ENCODE data around the gene LHX8.
"Not testable (repeated sequence)": the region's sequence is repeated elsewhere in the genome, so short reads cannot be mapped to it uniquely, and the experiment has no call there.

Gene LHX8

DNA sequence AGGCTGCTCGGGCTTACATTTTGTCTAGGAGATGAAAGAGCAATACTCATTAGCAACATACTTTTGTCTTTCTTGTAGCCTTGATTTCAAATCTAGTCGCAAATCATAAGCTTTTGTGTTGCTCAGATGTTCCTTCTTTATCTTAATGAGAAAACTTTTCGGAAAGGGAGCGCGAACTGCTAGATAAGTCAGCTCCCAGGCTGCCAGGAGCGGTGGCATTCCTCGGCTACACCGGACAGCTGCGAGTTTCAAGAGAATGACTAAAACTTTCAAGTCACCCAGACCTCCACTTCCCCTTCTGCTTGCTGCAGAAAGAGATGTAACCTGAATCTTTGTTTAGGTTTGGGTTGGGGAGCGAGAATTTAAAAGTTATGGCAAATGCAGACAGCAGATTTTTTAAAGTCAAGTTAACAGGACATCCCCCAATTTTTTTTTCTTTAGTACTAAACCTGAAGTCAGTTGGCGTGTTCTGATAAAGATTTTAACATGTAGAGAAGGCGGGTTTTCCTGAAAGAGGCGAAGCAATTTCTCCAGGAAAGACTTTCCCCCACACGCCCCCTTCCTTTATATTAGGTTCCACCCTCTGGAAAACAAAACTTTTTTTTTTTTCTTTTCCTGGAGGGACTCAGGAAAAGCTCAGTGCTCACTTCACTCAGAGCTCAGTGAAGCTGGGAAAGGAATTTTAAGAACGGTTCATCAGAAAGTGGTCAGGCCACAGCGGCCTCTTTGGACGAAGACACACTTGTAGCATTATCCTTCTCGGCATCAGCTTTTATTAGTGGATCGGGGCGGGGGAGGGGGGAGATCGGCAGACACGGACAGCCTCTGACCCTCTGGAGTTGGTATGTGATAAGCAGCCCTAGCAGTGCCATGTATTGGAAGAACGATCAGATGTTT is at the start of gene LHX8:
Gene LHX8 (plus strand): TSS at position 639 of the 897 bp plus-strand sequence. CDS start 2,227 bp downstream, outside the sequence.
- no peak for DNase-seq

- DNase-seq, result no peak
Measured at GRCh38 chr1:75085931-75086330, 48.3 kb upstream of the LHX8 start.

DNA sequence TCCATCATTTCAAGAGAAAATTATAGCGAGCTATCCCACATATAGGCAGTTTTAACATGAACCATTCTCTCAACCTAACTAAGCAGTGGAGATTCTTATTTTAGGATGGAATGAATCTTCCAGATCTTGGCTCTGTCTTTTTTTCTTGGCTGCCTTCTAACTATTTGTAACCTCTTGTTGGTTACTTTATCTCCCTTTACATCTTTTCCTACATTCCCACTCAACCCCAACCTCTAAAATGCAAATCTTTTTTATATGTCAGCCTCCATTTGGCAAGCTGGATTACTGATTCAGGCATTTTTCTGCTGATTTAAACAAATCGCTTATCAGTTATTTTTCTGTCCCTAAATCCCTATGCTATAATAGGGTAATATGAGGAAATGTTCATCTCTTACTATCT is 46.9 kb upstream of the LHX8 start:
- no peak for DNase-seq

DNA sequence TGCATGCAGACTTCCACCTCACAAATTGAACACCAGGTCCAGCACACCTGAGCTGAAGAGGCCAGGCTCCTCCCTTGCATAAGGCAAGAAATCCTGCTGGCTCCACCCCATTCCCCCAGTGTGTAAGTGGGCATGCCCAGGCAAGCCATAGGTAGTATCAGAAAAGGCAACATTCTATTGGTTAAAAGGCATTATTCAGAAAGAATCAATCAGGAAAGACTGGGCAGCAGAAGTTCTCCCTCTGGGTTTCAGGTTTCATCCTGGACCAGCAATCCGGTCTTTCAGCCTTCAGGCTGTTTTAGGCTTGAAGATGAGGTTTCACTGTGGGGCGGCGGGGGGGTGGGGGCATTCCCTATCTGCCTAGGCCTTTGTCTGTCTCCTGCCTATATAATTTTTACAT is 42.0 kb upstream of the LHX8 start:
- no peak for DNase-seq

DNA sequence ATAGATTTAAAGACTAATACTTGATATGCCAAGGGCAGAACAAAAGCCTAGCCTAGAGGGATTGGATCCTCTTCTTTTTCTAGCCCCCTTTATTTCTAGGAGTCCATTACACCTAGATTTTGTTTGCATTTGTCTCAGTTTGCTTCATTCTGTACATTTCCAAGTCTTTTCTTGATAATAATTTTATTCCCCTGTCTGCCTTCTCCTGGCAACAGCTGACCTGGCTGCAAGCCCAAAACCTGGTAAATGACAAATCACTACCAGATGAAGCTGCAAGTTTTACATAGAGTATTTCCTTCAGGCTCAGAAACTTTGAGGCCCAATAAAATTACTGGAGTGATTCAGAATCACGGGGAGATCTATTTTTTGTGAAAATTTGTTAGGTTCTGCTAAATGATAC is 36.5 kb upstream of the LHX8 start:
- DNase-seq, result no peak

DNA sequence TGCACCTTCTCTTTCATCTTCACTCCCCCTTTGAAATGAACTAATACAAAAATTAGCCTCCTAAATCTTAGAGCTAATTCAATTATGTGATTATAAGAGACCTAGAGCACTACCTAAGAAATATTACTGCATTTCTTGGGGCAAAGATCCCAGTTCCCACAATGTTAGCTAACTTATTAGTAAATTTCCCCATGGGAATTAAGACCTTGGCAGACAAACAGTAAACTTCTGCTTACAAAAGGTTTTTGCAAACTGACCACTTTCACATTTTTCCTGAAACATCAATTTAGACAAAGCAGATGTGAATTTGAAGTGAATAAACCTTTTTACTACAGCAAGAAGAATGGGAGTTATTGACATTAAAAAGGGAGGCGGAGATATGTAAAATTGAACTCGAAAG is 34.6 kb upstream of the LHX8 start:
- no peak for DNase-seq

DNA sequence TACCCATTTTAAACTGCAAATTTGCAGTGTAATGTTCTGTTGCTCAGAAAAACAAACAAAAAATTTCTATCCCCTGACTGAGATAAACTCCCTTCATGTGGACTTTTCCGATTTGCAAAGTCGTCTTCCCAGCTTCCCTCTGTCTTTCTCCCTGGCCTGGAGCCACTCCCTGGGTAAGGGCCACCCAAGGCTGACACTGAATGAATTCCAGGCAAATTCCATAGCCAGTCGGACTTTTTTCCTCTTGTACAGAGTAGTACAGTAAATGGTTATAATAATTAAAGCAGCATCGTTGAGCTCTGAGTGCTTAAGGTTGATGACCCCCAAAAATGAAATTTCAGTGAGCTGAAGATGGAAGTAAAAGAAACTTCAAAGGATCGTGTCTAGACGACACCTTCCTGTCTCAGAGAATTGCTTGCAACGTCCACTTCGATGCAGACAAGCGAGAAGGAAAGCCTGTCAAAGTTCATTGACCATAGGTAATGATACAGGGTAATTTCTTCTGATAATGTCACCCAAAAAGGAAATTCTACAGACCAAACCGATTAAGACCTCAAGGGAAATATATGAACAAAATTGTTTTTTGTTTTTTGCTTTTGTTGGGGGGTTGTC is 33.6 kb upstream of the LHX8 start:
- no peak for DNase-seq

GRCh38 chr1:75112362-75112951 is 21.7 kb upstream of the LHX8 start:
- DNase-seq, result not testable (repeated sequence)

DNA sequence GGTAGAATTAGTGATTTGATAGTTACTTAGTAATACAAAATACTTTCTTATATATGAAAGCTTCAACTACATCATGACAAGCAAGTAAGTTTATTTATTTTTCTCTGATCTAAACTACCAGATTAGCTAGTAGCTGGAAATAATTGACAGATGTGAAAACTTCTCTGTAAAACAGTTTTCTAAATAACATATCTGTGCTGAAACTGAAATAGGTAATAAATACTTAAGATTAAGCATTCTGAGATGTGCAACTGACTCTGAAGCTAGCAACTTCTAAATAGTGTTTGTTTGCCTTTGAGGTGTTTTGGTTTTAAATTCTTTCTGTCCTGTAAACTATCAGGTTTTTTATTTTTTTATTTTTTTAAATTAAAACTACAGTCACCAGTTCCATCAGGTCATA is 18.5 kb upstream of the LHX8 start:
- DNase-seq, result no peak

DNA sequence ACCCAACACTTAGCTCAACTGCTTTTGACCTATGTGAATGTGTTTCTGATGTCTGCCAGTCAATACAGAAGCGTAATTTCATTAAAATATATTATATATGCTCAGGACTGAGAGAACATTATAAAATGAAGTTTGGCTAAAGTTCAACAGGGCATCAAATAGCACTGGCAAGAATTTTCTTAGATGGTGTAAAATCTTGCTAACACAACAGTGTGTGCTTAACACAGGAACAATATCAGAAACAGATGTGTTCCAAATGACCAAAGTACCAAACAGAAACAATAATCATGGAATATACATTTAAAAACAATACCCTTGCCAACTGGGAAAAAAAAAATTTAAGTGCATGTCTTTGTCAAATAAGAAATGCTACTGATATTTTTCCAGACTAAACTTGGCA is 10.4 kb upstream of the LHX8 start:
- DNase-seq, result no peak

DNA sequence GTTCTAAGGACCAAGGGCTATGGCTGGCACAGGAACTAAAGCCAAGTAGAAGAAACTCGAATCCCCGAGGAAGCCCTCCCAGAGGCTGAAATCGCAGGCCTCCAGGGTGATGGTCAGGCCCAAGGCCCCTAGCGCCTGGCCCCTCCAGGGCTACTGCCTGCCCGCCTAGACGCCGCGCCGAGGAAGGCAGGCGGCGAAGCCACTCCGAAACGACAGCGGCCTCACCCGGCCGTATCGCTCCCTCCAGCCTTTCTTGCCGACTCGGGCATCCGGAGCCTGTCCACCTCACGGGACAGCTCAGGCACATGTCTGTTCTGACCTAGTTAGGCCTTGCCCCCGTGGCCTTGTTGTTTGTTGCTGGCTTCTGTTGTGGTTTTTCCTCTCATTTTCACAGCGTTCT is 9.7 kb upstream of the LHX8 start:
- DNase-seq, result no peak

DNA sequence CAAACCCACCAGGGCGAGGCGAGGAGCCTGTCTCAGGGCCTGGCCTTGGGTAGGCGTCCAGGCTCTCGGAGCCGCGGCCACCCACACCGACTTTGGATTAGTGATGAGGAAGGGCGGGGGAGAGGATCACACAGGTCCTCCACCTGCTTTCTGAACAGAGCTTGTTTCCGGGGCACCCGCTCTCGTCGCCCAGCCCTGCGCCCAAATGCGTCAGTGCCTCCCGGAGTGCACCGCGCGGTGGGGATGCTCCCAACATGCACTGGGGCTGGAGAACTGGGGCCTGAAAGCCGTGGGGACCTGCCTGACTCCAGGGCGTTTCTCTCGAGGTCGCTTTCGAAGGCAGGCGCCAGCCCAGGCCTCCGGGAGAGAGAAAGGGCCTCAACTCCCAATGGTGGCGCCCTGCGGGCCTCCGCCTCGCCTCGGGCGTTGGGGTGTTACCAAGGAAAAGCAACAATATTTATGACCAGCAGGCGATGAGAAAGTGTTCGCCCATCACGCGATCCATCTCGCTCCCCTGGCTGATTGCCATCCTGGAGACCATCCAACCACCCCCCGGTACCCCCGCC is 8.9 kb upstream of the LHX8 start:
- no peak for DNase-seq

GRCh38 chr1:75126611-75127101 is 7.5 kb upstream of the LHX8 start:
- DNase-seq, result no peak

DNA sequence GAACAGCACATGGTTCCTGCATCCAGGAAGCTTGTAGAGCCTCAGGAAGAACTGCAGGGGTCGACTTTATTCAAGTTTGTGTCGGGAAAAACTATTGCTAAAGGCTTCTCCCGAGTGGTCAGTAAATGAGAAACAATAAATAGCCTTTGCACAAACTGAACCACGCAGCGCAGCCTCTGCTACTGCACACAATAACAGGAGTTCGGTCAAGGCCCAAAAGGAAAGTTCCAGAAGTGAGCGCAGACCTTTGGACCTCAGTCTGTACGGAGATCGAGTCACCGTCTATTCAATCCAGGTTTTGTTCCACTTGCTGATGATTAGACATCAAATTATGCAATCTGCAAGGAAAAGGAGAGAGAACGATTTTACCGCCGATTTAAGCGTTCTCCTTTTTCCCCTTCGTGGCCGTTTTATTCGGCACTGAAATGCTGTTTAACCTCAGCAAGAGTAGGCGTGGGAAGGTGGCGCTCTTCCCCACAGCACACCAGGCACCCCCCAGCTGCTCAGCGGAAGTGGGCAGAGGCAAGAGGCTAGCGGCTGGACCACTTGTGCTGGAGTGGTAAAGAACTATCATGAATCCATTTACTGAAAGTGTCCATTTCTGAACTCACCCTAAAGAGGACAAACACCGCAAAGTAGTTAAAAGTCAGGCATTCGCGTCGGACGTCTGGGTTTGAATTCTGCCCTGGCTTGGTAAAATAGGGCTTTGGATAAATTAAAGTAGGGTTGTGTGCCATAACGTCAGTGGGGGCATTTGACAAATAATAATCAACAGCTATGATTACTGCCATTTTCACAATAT is 6.1 kb upstream of the LHX8 start:
- DNase-seq, result no peak

DNA sequence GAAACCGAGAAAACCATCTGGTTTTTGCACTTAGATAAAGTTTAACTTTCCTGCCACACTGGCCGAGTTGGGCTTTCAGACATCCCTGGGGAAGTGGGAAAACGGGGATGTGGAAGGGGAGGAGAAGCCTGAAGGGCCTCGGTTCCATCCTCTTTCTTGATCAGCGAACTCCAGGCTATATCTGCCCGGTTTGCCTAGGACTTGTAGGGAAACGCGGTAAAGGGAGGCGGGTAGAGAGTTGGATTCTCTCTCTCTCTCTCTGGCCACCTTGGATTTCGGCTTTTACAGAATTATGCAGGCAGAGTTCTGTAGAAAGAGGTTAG is 4.6 kb upstream of the LHX8 start:
- no peak for DNase-seq

- no peak for DNase-seq
Measured at GRCh38 chr1:75129983-75130789, 4.0 kb upstream of the LHX8 start.

DNA sequence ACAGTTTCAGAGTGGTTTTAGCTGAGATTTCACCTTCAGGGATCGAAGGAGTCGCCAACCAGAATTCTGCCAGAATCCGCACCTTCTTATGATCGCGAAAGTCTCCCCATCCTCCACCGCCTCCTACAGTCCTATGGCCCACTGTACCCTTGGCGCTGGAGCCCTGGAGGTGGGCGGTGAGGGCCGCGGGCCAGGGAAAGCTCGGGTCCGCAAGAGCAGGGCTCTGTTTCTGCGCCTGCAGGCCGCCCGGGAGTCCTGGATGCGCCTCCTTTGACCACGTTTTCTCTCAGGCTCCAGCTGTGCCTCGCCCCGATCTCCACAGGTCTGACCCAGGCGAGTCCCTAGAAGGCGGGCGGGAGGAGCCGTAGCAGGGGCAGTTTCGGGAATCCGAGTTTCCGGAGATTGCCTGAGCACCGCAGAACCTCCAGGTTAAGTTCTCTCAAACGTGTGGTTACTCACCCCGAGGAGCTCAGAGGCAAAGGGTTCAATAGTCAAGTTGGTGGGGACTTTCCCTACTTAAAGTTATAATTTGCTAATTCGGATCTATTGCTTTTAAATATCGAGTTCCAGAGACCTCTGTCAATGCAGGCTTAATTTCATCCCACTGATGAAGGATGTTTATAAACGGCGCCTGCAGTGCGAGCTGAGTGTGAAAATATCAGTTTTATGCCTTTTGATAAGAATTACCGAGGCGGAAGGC is 3.2 kb upstream of the LHX8 start:
- DNase-seq, result no peak

DNA sequence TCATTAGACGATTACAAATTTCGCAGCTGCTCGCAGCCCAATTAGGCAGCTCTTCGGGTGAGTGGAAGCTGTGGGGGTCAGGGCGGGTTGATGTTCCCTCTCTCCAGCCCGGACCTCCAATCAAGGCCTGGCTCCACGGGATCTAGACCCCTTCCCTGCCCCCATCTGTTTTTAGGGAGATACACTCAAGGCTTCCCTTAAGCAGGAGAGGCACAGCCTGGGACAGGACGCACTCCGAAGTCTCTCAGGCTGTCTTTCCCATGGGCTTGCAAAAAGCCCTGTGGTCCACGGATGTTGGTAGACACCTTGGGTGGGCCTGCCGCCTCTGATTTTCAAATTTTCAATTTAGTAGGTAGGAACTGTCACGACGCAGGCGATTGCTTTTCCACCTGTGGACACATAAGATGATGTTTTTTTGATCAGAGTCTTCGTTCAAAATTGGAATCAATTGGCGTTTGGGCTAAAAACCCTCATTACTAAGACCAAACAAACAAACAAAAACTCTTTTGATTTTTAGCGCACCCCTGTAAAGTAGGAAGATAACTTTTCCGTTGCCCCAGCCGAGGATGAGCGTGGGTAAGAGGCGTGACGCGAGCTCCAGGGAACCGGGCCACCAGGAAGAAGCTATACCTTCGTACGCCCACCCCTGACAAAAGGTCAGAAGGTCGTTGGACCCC is 2.5 kb upstream of the LHX8 start:
- DNase-seq, result no peak

DNA sequence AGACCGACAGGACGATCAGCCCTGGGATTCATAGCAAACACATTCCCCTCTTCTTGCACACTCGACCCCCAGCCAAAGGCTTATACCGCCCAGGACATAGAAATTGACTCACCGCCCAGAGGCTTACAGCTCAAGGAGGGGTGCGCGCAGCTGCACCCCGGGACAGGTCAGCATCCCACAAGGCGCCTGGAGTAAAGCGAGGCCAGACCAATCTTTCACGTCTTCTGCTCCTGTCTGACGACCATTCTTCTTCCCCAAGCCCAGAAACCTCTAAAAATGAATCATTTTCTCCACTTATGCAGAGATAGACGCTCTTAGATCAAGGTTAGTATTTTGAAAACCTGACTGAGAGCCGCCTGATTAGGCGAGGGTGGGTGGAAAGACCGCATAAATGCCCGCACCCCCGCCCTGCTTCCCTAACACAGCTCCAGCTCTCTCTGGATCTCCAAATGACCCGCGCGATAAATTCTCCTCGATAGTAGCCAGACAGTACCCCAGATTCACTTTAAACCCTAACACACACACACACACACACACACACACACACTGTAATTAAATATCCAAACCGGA is 1.9 kb upstream of the LHX8 start:
- DNase-seq, result no peak

Measured in activated effector memory CD4-positive, alpha-beta T cell treated with Interleukin-2 at 50 U/mL for 16 hours (primary cell).